Right renal pelvis (tissue), 4 donors: ENCODE data around the gene LRTM2. TPM values are rescaled to one million over a fixed set of nuclear protein-coding genes. Genes with fewer than 3 reads are reported as not detected.

ENCODE experiments used
- DNase-seq, 4 donors: peaks; one replicate each; pipeline ENCODE4 v3.0.0-alpha.2; 2013; ENCODE audit warnings: low read depth in 4 of 4, low spot score in 3 of 4, missing footprints in 1 of 4
- polyA plus RNA-seq, 4 donors: library from polyadenylated mRNA; unstranded; fragments of 120-200 nt; gene quantifications; one replicate each; pipeline ENCODE4 v1.2.1, GENCODE V29; 2013; ENCODE audit not compliant: insufficient read length in 4 of 4

Gene LRTM2
- under 1 TPM; 0.26 to 0.58 (median 0.44) TPM for polyA plus RNA-seq

- no peak for DNase-seq
Measured at GRCh38 chr12:1820191-1820895, at the start of gene LRTM2. Gene LRTM2 (plus strand): TSS chr12:1820565. CDS start chr12:1828149, 7,584 bp downstream.

GRCh38 chr12:1773937-1774655 is 46.3 kb upstream of the LRTM2 start:
- DNase-seq, result no peak

GRCh38 chr12:1776170-1776921 is 44.0 kb upstream of the LRTM2 start:
- DNase-seq, result no peak

DNA sequence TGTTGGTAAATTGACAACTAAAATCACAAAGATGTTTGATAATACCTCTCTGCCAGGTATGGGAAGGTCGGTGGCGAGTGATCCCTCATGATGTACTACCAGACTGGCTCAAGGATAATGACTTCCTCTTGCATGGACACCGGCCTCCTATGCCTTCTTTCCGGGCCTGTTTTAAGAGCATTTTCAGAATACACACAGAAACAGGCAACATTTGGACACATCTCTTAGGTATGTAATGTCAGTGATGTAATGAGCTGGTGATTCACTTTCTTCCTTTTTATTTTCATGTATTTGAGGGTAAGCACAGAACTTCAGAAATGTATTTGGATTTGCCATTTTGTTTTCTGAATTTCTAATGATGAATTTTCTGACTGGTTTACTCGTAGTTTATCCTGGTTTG is 42.6 kb upstream of the LRTM2 start:
- no peak for DNase-seq

DNA sequence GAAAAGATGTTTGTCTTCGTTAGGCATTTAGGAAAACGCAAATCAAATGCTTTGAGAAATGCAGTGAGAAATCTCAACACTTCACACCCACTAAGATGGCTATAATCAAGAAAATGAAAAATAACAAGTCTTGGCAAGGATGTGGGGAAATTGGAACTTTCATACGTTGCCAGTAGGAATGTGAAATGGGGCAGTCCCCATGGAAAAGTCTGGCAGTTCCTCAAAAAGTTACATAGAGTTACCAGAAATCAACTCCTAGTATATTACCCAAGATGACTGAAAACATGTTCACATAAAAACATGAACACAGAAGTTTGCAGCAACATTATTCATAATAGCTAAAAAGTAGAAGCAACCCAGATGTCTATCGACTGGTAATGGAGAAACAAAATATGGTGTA is 41.5 kb upstream of the LRTM2 start:
- no peak for DNase-seq

GRCh38 chr12:1779783-1780182 is 40.6 kb upstream of the LRTM2 start:
- no peak for DNase-seq

DNA sequence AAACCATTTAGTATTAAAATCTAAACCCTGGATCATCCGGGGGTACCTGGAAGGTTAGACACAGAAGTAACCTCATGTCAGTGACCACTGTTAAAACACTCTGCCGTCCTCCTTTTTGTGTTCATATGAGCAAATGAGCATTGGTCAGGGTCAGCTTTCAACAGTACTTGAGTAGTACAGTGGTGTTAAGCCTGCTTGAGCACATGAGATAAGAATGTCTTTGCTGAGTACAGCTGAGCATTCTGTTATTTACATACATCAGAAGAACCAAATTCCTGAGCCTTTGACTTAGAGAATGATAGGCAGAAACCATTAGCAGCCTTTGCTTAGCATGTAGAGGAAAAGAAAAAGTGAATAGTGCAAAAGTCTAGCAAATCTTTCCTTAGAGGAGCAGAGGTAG is 38.6 kb upstream of the LRTM2 start:
- DNase-seq, result no peak

DNA sequence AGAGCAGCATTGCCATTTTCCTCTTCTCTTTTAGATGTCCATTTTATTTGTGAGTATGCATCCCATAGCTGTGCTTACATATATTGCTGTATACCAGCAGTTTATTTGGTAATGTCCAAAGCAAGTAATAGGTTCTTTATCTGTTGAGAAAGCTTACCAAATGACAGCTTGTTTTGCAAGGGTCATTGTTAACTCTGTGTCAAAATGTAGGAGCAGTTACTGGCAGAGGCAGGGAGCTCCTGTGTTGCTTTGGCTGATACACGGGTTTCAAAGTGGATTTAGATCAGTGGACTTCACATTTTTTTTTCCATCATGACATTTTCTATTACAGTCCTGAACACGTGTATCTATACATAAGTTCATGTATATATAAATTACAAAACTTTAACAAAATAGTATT is 38.1 kb upstream of the LRTM2 start:
- DNase-seq, result no peak

GRCh38 chr12:1787714-1788113 is 32.7 kb upstream of the LRTM2 start:
- DNase-seq, result no peak

GRCh38 chr12:1790444-1790843 is 29.9 kb upstream of the LRTM2 start:
- no peak for DNase-seq

DNA sequence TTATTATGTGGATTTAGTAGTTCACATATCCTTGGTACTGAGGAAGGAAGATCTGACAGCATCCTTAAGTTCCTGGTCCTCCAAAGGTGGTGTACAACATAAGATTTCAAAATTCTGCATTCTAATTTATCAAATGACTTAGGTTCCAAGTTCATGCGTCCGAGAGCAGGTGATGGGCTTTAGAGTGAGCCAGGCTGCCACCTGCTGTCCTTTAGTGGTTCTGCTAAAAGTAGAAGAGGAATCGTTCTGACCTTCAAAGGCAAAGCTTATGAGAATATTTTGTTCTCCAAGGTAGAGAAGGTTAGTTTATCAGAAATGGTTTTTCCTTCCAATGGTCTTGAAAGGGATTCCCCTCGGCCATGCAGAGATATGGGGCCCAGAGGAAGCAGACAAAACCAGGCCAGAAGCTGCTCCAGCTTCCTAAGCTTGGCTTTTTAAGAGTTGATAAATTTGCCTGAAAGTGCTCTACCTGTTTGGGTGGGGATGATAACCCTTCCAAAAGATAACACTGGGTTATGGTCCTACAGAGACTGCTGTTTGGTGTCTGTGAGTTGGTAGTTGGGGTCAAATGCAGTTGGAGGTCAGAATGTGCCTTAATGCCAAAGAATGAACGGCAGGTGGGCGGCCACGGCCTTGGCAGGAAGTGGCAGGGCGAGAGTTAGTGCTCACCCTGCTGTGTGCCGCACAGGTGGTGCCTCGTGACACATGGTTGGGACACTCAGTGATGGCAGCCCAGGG is 29.1 kb upstream of the LRTM2 start:
- peak in 3 of 4 donors; percentile 42 to 54 (median 44) for DNase-seq

DNA sequence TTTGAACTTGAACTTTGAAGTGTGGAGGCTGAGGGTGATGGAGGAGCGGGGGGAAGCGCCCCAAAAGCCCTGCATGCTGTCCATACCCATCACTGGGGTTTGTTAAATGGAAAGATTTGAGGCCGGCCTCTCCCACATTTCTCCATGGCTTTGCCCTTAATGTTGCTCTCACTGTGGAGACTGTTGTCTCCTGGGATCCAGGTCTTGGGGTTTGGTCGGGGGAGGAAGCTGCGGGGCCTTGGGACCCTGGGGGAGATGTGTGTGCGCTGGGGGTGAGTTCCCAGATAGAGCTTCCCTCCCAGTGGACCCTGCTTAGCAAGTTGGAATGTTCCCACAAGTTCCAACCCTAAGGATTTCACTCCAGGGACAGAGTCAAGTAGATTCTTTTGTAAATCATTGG is 28.0 kb upstream of the LRTM2 start:
- DNase-seq, result no peak

DNA sequence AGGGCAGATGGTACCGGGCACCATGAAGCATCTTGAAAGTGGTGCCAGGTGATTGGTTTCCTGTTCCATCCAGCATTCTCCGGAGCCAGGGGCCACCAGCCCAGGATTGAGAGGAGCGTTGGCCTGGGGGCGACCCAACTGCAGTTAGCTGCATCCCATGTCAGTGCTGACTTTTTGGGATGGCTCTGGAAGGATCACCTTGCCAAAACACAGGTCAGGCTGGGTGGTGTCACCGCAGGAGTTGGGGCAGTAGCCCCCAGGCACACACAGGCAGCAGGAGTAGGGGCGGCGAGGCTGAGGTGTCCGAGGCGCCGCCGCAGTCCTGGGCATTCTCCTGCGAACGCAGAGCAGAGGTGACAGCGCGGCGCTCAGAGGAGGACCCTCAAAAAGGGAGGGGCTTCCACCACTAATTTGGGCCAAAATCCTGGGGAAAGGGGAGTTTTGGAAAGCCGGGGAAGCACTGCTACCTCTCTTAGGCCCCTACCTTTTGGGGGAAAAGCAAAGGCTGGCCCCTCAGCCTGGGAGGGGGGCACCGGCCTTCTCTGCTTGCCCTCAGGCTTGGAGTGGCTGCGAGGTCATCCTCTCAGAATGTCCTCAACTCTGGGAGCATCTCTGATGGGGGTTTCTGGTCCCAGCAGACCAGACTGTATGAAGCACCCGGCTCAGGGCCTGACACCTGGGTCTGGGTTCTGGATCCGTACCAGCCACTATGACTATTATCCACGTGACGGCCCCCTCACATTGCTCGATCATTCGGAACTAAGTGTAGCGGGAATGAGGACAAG is 26.7 kb upstream of the LRTM2 start:
- no peak for DNase-seq

- DNase-seq, result no peak
Measured at GRCh38 chr12:1794440-1795090, 25.8 kb upstream of the LRTM2 start.

GRCh38 chr12:1795221-1795784 is 25.1 kb upstream of the LRTM2 start:
- DNase-seq, result no peak

- peak; percentile 70 to 79 (median 72) for DNase-seq
Measured at GRCh38 chr12:1795785-1796514, 24.4 kb upstream of the LRTM2 start.

DNA sequence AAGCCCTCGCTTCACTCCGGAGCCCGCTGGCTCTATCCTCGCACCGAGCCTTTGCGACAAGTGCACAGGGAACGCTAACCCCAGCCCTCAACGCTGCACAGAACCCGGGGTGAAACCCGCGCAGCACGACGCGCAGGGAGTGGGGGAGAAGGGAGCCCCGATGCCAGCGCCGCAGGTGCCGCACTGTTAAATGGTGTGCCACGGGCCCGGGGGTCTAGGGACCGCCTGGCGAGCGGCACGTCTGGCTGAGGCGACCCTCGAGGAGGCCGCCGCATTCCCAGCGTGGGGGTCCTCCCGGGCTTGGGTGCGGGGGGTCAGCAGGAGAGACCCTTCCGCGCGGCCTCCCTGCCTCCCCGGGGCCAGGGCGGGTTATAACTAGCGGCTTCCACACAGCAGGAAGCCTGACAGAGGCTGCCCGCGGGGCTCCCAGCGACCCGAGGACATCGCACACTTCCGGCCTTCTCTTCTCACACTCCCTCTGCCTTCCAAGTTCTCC is 23.8 kb upstream of the LRTM2 start:
- DNase-seq, result peak in 1 of 4 donors; percentile 32
